Fibroblast of lung (primary cell): ENCODE data around the gene SSB. TPM values are rescaled to one million over a fixed set of nuclear protein-coding genes. Genes with fewer than 3 reads are reported as not detected.
A peak's percentile ranks its signal among the peaks of the same experiment; 100 is the strongest.

Experiments
- DNase-seq, 2 donors: peaks; one replicate each; pipeline versions ENCODE4 v3.0.0 to v3.0.0-alpha.2; 2010; ENCODE audit warnings: low read depth in 2 of 2
- H2AFZ ChIP-seq: 2 replicates; pipeline ENCODE4 v1.5.1; 2012; ENCODE audit warnings: low read length, control low read depth, inconsistent platforms
- H3K27ac ChIP-seq: 2 replicates; pipeline ENCODE4 v1.5.1; 2011; ENCODE audit warnings: low read length, control low read depth; ENCODE audit not compliant: insufficient read depth
- H3K27me3 ChIP-seq: 2 replicates; pipeline ENCODE4 v1.5.1; 2011; ENCODE audit warnings: mild to moderate bottlenecking, low read length; ENCODE audit not compliant: control insufficient read depth, insufficient read depth
- H3K36me3 ChIP-seq: 2 replicates; pipeline ENCODE4 v1.5.1; 2011; ENCODE audit warnings: low read length; ENCODE audit not compliant: control insufficient read depth, insufficient read depth
- H3K4me1 ChIP-seq: 2 replicates; pipeline ENCODE4 v1.5.1; 2011; ENCODE audit warnings: low read length; ENCODE audit not compliant: control insufficient read depth, insufficient read depth; ENCODE audit errors: extremely low read depth
- H3K4me2 ChIP-seq: 2 replicates; pipeline ENCODE4 v1.5.1; 2011; ENCODE audit warnings: low read length, control low read depth; ENCODE audit not compliant: insufficient read depth; ENCODE audit errors: extremely low read depth
- H3K4me3 ChIP-seq, 4 experiments: fragments of 200-600 bp in 1 of 4; sonication (generic) in 1 of 4; replicated peaks in 1 of 4; 2 replicates each; pipeline ENCODE4 v1.5.1; 2011 to 2016; ENCODE audit warnings: low read length in 4 of 4, low read depth in 3 of 4, mild to moderate bottlenecking in 3 of 4, control low read depth in 2 of 4, inconsistent platforms in 1 of 4, mixed read lengths in 1 of 4; ENCODE audit not compliant: insufficient read depth in 1 of 4; ENCODE audit errors: control extremely low read depth in 1 of 4
- H3K79me2 ChIP-seq: 2 replicates; pipeline ENCODE4 v1.5.1; 2012; ENCODE audit warnings: mild to moderate bottlenecking, low read length, inconsistent platforms; ENCODE audit not compliant: control insufficient read depth, insufficient read depth
- H3K9ac ChIP-seq: 2 replicates; pipeline ENCODE4 v1.5.1; 2011; ENCODE audit warnings: mild to moderate bottlenecking, low read length, control low read depth; ENCODE audit not compliant: insufficient read depth
- H3K9me3 ChIP-seq: 2 replicates; pipeline ENCODE4 v1.5.1; 2012; ENCODE audit warnings: low read depth, low read length; ENCODE audit not compliant: control insufficient read depth, insufficient read depth
- H4K20me1 ChIP-seq: 2 replicates; pipeline ENCODE4 v1.5.1; 2011; ENCODE audit warnings: low read length; ENCODE audit not compliant: control insufficient read depth, insufficient read depth; ENCODE audit errors: extremely low read depth
- CTCF ChIP-seq, 2 donors: IDR thresholded peaks in 1 of 2; conservative IDR thresholded peaks in 1 of 2; 1 replicate in 1 of 2; 2 replicates in 1 of 2; pipeline ENCODE4 v1.5.1; 2011 to 2012; ENCODE audit warnings: low read length in 2 of 2, control low read depth in 1 of 2, inconsistent platforms in 1 of 2, low read depth in 1 of 2, mild to moderate bottlenecking in 1 of 2
- EZH2 ChIP-seq: IDR thresholded peaks from 2 replicates; pipeline ENCODE4 v1.5.1; 2012; ENCODE audit warnings: low read length, control low read depth, mild to moderate bottlenecking; ENCODE audit errors: missing control alignments
- polyA plus RNA-seq, 2 donors: library from polyadenylated mRNA; depleted of rRNA in 1 of 2; stranded (reverse) in 1 of 2; unstranded in 1 of 2; fragments of >200 nt; gene quantifications; 2 replicates each; pipeline ENCODE4 v1.2.1, GENCODE V29; 2011 to 2012; ENCODE audit warnings: missing spikeins in 1 of 2
- total RNA-seq: library from RNA; depleted of rRNA; stranded (reverse); fragments of >200 nt; gene quantifications from 2 replicates; pipeline ENCODE4 v1.2.1, GENCODE V29; 2014

Gene SSB
- total and polyA plus RNA-seq, 2 donors (not counting 1 experiment from before 2014, with no cell fraction given): 83.6 to 138 TPM

DNA sequence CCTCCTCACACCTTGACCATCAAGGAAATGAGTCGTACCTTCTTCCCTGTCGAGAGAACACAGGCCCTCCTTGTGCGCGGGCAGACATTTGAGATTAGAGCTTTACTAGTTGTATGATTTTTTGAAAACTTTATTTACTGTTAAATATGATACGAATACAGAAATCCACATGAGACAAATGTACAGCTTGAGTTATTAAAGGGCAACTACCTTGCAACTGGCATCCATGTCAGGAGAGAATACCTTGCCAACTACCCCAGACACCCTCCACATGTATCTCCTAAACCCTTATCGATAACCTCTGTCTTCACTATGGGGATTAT, 36.7 kb upstream of the SSB start:
- Histone ChIP-seq H3K27me3 (no peaks in the 10 kb centered on the region), H3K36me3 (no peaks in the 10 kb centered on the region), H3K9ac (no peak overlapping the region), H2AFZ (no peak overlapping the region), H3K9me3 (no peaks in the 10 kb centered on the region), H3K4me1 (no peaks in the 10 kb centered on the region), H3K4me2 (no peak overlapping the region), H4K20me1 (no peaks in the 10 kb centered on the region), H3K27ac (no peak overlapping the region), H3K4me3 (no peak overlapping the region), H3K79me2 (no peaks in the 10 kb centered on the region)
- DNase-seq: no peak
- TF ChIP-seq EZH2: no peak
- no peak for TF ChIP-seq CTCF (conservative IDR thresholded peaks at IDR 0.05 in 1 of 2, IDR thresholded peaks at IDR 0.05 in 1 of 2; ENCODE audit: low read depth in 1 of 2, low read length in 2 of 2)

GRCh38 chr2:169765523-169765922, 33.1 kb upstream of the SSB start:
- no peaks in the 10 kb centered on the region for H3K4me1 ChIP-seq
- no peak overlapping the region for H3K9ac ChIP-seq
- H4K20me1 ChIP-seq: no peaks in the 10 kb centered on the region
- no peak overlapping the region for H2AFZ ChIP-seq
- no peak overlapping the region for H3K4me3 ChIP-seq
- H3K9me3 ChIP-seq: no peaks in the 10 kb centered on the region
- peaks cover 14% of the 10 kb centered on the region for H3K27me3 ChIP-seq
- H3K27ac ChIP-seq: no peak overlapping the region
- DNase-seq: peak; percentile 27 to 54
- no peak overlapping the region for H3K4me2 ChIP-seq
- no peaks in the 10 kb centered on the region for H3K36me3 ChIP-seq
- no peaks in the 10 kb centered on the region for H3K79me2 ChIP-seq
- TF ChIP-seq CTCF (conservative IDR thresholded peaks at IDR 0.05 in 1 of 2, IDR thresholded peaks at IDR 0.05 in 1 of 2; ENCODE audit: low read depth in 1 of 2, low read length in 2 of 2) (no peak), EZH2 (no peak)

GRCh38 chr2:169767243-169767888, 31.3 kb upstream of the SSB start:
- Histone ChIP-seq H3K79me2 (no peaks in the 10 kb centered on the region), H3K27me3 (peaks cover 14% of the 10 kb centered on the region), H3K4me2 (no peak overlapping the region), H3K9ac (no peak overlapping the region), H3K4me3 (no peak overlapping the region), H3K27ac (no peak overlapping the region), H3K9me3 (no peaks in the 10 kb centered on the region), H4K20me1 (no peaks in the 10 kb centered on the region), H3K36me3 (no peaks in the 10 kb centered on the region), H2AFZ (no peak overlapping the region), H3K4me1 (no peaks in the 10 kb centered on the region)
- DNase-seq: peak; percentile 48 to 75
- TF ChIP-seq EZH2 (no peak), CTCF (conservative IDR thresholded peaks at IDR 0.05 in 1 of 2, IDR thresholded peaks at IDR 0.05 in 1 of 2; ENCODE audit: low read depth in 1 of 2, low read length in 2 of 2) (peak; percentile 67 to 71)
